LNCaP clone FGC (cell line): ENCODE measurements around the gene FAM219A.

Experiments
- DNase-seq: peaks from one replicate; pipeline ENCODE4 v3.0.0-alpha.2; 2011; ENCODE audit warnings: low read depth
- H3K4me3 ChIP-seq: 2 replicates; pipeline ENCODE4 v1.5.1; 2011; ENCODE audit warnings: mild to moderate bottlenecking, low read depth, low read length, control low read depth
- TF ChIP-seq, protein P1 (sequence below): IDR thresholded peaks from 2 replicates; pipeline ENCODE4 v1.5.1; 2012; ENCODE audit warnings: mild to moderate bottlenecking; ENCODE audit not compliant: control insufficient read depth, insufficient read depth; ENCODE audit errors: extremely low read depth

The FAM219A gene

DNA sequence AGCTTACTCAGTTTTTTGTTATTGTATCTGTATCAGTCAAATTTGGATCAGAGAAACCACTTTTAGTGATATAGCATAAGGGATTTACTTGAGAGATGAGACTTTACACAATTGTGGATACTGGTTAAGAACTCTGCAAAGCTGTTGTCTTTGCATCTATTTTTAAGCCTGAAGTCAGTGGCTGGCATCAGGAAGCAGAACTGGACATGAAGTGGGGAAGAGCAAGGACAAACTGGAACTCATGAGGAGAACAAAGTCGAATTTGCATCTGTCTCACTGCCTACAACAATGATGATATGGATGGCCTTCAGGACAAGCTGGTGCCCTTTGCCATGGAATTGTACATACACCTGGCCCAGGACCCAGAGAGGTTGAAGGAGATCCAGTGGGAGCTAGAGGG is 65.9 kb downstream of the FAM219A start:
- TF ChIP-seq, protein P1, sequence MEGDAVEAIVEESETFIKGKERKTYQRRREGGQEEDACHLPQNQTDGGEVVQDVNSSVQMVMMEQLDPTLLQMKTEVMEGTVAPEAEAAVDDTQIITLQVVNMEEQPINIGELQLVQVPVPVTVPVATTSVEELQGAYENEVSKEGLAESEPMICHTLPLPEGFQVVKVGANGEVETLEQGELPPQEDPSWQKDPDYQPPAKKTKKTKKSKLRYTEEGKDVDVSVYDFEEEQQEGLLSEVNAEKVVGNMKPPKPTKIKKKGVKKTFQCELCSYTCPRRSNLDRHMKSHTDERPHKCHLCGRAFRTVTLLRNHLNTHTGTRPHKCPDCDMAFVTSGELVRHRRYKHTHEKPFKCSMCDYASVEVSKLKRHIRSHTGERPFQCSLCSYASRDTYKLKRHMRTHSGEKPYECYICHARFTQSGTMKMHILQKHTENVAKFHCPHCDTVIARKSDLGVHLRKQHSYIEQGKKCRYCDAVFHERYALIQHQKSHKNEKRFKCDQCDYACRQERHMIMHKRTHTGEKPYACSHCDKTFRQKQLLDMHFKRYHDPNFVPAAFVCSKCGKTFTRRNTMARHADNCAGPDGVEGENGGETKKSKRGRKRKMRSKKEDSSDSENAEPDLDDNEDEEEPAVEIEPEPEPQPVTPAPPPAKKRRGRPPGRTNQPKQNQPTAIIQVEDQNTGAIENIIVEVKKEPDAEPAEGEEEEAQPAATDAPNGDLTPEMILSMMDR, result no peak
- no peak overlapping the region for H3K4me3 ChIP-seq
- no peak for DNase-seq

DNA sequence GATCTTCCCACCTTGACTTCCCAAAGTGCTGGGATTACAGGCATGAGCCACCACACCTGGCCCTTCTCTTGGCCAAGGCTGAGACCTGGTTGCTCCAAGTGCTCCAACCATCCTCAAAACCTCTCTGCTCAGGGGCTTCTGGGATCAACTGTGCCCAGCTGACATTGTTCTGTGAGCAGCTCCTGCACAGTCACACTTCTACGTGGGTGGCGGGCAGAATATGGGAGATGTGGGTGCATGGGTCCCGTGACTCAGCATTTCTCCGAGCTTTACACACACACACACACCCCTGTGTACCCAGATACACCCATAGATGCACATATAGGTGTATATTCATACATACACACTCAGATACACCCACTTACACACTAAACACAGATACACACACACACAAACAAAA is 71.1 kb downstream of the FAM219A start:
- no peak for DNase-seq
- no peak overlapping the region for H3K4me3 ChIP-seq
- TF ChIP-seq, protein P1, result no peak

DNA sequence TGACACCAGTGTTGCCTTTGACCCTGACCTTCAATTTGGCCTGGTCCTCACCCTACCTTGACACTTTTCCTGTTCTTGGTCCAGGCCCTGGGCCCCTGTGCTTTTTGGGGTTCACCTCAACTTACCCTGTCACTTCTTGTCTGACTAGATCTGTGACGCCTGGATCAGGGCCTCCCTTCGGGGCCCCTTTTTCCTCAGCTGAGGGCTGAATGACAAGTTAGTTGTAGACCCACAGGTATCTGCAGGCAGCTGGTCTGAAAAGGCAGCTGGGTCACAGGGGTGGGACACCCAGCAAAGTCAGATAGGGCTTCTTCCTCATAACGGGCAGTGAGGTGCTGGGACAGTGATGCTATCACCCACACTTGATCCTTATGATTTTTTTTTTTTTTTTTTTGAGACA is 71.7 kb downstream of the FAM219A start:
- TF ChIP-seq, protein P1, result no peak
- no peak for DNase-seq
- no peak overlapping the region for H3K4me3 ChIP-seq

DNA sequence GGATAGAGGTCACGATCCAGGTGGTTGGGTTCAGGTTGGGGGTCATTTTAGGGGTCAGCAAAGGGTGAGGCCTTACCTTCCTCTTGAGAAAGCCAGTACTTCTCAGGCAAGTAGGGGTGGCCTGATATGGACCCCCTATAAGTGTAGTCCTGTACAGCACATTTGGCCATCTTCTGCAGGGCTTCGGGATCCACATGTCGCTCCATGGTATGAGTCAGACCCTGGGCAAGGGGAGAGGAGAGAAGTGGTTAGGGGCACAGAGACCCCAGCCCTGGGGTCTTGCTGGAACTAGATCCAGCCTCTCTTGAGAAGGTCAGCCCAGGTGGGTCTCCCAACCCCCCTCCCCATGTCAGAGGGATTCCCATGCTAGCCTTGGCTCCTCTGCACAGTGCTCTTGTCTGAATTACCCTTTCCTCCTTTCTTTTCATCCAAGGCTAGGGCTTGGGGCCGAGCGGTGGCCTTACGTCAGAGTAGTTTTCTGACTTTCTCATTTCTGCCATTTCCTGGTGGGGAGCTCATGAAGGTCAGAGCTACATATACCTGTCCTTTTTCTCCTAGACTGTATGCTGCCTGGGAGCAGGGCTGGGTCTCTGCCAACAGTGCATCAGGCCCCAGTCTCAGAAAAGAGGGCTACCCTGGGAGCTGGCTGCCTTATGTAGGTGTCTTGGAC is 72.7 kb downstream of the FAM219A start:
- no peak overlapping the region for H3K4me3 ChIP-seq
- TF ChIP-seq, protein P1, result no peak
- no peak for DNase-seq

DNA sequence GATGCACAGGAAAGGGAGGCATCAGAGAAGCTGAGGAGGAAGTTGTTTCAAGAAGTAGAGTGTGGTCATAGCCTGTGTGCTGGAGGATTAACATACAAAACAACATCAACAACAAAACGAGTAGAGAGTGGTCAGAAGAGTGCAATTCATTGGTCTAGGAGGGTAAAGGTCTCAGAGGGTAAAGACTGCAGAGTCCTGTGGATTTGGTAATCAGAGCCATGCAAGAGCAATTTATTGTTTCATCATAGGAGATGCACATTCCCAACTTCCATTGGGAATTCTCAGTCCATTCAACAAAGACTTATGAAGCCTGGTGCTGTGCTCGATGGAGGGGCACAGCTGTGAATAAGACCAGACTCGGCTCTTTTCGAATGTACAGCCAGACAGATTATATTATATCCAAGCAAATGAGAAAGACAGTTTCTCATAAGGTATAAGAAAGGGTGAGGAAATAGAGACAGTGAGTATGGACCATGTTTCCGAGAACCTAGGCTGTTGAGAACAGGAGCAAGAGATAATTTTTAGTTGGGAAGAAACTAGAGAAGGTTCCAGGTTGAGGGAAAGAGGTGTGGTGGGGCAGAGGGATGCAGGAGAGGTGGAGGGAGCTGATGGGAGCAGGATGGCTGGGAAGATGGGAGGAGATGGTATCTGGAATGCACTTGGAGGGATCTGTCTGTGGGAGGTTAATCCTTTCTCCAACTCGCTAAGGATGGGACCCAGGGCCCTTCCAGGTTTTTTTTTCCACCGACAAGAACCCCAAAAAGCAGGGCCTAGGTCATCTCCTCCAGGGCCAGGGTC is 73.8 kb downstream of the FAM219A start:
- no peak for DNase-seq
- H3K4me3 ChIP-seq, result no peak overlapping the region
- TF ChIP-seq, protein P1, result no peak

DNA sequence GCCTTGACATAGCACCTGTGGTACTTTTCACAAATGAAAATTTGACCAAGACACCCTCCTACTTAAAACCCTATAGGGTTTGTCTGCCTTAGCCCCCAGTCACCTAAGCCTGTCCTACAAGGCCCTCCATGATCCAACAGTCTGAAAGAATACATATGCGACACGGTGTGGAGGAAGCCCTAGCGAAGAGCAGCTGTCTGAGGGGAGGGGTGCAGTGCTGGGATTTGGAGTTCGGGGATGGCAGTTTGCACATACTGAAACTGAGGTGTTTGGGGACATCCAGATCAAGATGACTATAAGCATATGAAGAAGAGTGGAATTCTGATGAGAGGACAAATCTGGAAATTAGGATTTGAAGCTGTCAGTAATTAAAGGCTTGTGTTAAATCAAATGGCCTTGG is 74.5 kb downstream of the FAM219A start:
- no peak for DNase-seq
- H3K4me3 ChIP-seq, result no peak overlapping the region
- TF ChIP-seq, protein P1, result no peak

DNA sequence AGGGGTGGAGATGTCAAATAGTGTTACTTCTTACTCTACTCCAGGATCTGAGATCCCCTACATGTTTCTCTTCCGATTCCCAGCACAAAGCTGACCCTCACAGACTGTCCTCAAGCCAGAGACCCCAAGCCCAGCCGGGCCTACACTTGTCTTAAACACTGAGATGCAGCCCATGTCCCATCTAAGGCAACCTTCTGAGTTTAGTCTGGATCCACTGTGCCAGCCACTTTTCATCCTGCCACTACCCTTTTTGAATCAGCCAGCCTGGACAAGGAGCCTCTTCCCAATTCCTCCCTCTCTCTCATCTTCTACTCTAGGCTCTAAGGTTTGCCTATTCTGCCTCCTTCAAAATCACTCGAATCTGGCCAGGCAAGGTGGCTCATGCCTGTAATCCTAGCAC is 75.5 kb downstream of the FAM219A start:
- TF ChIP-seq, protein P1, result no peak
- no peak for DNase-seq
- H3K4me3 ChIP-seq, result no peak overlapping the region
